Astrocyte of the hippocampus (primary cell): ENCODE measurements around the gene GCAT.

Experiments used
- DNase-seq: peaks from one replicate; pipeline ENCODE4 v3.0.0; 2011; ENCODE audit warnings: low read depth, low spot score

The GCAT gene

GRCh38 chr22:37809672-37810333, 2.1 kb downstream of the GCAT start:
- no peak for DNase-seq

- DNase-seq: no peak
These were observed 4.1 kb downstream of the GCAT start for GRCh38 chr22:37811867-37812266.

- DNase-seq: no peak
These were observed 5.3 kb downstream of the GCAT start for GRCh38 chr22:37812869-37813678.

- no peak for DNase-seq
These were observed 7.9 kb downstream of the GCAT start for GRCh38 chr22:37815593-37815992.

GRCh38 chr22:37816543-37817180, 8.9 kb downstream of the GCAT start:
- no peak for DNase-seq

GRCh38 chr22:37817705-37818408, 10.1 kb downstream of the GCAT start:
- peak; percentile 94 for DNase-seq

GRCh38 chr22:37818409-37819104, 10.8 kb downstream of the GCAT start:
- DNase-seq: peak; percentile 75

- no peak for DNase-seq
These were observed 11.3 kb downstream of the GCAT start for GRCh38 chr22:37819105-37819433.

- no peak for DNase-seq
These were observed 12.6 kb downstream of the GCAT start for GRCh38 chr22:37820350-37820749.

- DNase-seq: no peak
These were observed 14.5 kb downstream of the GCAT start for GRCh38 chr22:37822079-37822833.

- no peak for DNase-seq
These were observed 15.6 kb downstream of the GCAT start, which contains the start of gene GALR3 for GRCh38 chr22:37823134-37823985. Gene GALR3, plus strand, starts transcription at chr22:37823382. Its CDS starts 25 bp downstream, at chr22:37823407.

GRCh38 chr22:37824674-37825641, 17.2 kb downstream of the GCAT start:
- peak; percentile 61 for DNase-seq

GRCh38 chr22:37827056-37827455, 19.3 kb downstream of the GCAT start:
- peak; percentile 63 for DNase-seq

GRCh38 chr22:37830093-37830842, 22.5 kb downstream of the GCAT start:
- no peak for DNase-seq

- no peak for DNase-seq
These were observed 23.7 kb downstream of the GCAT start for GRCh38 chr22:37831472-37831871.

- no peak for DNase-seq
These were observed 24.5 kb downstream of the GCAT start for GRCh38 chr22:37832022-37832857.
